ENCODE data around the gene FOXP4.

Gene FOXP4

DNA sequence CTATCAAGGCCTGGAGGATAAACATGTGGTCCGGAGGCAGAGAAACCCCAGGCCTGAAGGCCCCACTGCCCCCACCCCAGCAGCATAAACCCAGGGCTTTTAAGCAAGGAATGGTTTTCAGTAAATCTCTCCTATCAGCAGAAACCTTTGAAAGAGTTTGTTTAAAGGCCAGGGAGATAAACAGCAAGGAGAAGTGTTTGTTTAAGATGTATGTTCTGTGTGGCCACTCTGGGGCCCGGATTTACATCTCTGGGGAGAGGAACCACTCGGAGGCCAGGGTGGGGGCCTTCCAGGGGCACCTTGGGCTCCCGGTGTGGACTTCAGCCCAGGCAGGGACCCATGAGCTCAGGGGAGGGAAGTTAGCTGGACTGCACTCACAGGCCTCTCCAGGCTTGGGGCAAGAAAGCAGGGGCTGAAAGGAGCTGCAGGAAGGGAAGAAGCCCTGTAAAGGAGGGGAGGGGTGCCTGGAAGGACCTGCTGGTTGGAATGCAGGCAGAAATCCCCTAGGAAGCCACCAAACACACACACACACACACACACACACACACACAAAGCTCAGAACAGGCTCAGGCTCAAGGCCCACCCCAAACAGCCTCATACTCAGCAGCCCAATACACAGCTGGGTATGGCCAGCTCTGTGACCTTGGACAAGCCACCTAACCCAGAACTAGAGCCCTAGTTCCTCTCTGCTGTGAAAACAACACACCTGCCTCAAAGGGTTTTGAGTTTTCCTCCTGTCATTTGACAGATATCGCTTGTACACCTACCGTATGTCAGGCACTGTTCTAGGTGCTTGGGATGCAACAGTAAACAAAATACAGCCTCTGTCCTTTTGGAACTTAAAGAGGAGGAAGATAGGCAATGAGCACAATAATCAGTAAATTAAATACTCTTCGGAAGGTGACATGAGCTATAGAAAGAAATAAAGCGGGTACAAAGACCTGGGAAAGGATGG, 26.2 kb upstream of the FOXP4 start:
- DNase-seq (ENCODE audit: low read depth, low spot score), result no peak
- H3K27ac ChIP-seq, result no peak overlapping the region

DNA sequence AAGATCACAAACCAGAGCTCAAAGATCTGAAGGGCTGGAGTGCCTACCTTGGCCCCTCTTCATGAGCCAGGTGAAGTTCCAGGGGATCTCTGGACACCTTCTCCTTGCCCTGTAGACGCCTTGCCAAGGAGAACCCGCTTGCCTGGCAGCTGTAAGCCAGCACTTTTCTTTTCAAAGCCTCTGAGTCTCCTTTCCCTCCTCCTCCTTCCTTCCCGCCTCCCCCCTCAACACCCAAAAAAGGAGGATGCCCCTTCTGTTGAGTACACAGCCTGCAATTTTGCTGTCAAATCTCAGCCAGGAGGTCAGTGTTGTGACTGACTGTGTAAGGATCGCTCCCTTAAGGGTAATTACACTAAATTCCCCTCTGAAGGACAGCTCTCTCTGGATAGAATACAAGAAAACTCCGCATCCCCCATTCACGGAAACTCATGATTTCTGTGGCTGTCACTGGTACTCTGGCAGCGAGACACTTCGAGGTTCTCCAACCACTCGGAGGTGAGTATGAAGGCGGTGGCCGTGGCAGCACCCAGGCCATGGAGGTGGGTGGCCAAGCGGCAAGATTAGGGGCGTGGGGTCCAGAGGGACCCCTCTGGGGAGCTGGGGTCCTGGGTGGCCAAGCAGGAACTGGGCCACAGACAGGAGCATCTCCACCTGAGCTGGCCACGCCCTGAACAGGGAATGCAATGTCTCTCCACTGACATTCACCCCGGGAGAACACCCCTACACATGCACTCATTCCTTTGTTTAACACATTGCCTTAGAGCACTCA, 23.2 kb upstream of the FOXP4 start:
- H3K27ac ChIP-seq, result no peak overlapping the region
- DNase-seq (ENCODE audit: low read depth, low spot score), result no peak

DNA sequence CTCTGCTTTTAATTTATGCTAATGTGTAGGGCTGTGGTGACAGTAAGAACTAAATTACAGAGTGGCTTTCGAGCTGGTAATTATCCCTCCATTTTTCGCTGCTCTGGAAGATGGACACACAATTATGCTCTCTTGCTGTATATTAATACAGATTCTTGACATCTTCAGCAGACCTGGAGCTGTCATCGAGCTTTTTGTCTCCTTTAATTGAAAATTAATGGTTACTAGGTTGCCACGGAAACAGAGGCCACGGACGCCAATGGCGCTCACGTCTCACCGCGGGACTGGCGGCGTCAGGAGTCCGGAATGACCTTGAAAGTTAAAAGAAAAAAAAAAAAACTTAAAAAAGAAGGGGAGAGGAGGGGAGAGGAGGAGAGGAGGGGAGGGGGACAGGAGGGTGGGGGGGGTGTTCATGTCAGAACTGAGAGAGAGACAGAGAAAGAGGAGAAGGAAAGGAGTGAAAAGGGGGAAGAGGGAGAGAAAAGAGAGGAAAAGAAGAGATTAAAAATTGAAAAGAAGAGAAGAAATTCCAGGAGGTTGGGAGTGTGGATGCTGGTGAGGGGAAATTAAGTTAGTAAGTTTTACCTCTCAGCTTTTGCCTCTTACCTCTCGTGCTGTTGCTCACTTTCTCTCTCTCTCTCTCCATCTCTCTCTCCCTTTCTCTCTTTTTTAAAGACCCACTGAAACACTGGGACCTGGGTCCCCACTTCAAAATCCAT, 22.1 kb upstream of the FOXP4 start:
- H3K27ac ChIP-seq, result no peak overlapping the region
- no peak for DNase-seq (ENCODE audit: low read depth, low spot score)

DNA sequence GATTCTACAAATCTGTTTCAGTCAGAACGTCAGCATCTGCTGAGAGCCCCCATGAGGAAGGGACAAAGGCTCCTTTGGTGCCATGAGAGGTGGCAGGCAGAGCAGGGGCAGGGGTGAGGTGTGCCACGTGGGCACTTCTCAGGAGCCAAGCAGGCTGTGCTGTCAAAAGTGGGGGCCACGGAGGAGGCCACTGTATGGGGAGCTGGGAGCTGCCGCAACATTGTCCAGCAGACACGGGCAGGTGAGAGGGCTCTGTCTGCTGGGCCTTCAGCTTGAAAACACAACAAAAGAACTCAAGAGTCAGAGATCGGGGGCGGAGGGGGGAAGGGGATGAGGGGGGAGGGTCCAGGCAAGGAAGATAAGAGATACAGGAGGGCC, 21.6 kb upstream of the FOXP4 start:
- H3K27ac ChIP-seq, result no peak overlapping the region
- DNase-seq (ENCODE audit: low read depth, low spot score), result no peak

DNA sequence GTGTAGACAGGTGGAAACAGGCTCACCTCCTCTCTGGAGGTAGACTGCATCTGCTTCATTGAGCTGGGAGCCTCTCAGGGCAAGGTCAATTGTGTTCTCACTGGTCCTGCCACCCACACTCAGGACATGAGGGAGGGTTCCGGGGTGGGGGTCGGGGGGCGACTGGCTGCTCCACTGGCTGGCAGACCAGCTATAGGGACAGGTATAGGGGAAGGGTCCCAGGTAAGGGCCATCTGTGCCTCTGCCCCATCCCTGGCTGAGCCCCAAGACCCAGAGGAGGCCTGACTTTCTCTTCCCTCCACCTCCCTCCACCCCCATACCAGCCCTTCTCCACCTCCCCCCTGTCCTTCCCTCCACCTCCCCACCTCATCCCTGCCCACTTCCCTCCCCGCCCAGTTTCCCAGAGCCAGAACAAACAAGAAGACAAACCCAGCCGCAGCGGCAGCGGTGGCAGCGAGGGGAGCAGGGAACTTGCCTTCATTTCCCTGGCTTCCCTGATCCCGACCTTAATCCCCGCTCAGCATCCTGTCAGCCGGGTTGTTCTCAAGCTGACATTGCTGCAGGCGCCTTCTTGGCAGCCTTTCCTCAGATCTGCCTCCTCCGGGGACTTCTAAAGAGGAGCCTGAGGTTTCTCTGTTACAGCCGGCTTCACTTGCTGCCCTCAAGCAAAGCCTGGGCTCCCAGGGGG, 18.3 kb upstream of the FOXP4 start:
- DNase-seq (ENCODE audit: low read depth, low spot score), result no peak

DNA sequence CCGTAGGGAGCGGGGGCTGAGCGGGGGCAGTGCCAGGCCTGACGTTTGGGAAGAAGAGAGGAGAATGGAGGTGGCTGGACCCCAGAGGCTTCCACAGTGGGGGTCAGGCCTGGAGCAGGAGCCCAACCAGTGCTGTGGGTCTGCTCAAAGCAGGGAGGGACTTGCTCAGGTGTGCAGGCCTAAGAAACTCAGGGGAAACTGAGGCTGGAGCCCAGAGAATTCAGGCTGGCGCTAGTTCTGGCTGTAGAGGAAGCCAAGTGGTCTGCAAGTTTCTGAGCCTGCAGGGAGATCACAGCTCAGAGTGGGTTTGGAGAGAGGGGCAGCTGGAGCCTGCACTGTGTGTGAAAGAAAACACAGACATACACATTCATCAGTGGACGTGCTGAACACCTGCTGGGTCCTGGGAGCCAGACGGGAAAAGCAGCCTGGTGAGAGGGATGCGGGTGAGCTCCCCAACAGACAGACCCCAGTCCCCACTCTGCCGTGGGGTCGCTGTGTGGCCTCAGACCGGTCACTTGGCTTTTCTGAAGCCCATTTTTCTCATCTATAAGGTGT, 17.7 kb upstream of the FOXP4 start:
- H3K27ac ChIP-seq, result no peak overlapping the region
- DNase-seq (ENCODE audit: low read depth, low spot score), result no peak

More for the DNA sequence above, 18.3 kb upstream of the FOXP4 start:
- no peak overlapping the region for H3K27ac ChIP-seq

DNA sequence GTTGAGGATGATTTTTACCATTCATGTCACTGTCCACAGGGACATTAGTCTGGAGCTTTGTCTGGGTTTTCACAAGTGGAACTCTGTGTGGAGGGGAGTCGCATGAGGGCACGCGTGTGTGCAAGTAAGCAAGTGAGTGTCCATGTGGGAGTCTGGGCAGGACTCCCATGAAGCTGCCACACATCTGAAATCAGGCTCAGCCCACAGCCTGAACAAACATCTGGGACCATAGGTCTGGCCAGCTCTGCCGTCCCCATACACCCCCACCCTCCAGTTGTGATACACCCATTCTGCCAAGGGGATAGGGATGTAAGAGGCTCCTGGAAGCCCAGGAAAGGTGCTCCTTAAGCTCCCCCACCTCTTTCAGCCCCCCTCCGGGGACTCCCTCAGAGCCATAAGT, 17.1 kb upstream of the FOXP4 start:
- no peak overlapping the region for H3K27ac ChIP-seq
- DNase-seq (ENCODE audit: low read depth, low spot score), result no peak

DNA sequence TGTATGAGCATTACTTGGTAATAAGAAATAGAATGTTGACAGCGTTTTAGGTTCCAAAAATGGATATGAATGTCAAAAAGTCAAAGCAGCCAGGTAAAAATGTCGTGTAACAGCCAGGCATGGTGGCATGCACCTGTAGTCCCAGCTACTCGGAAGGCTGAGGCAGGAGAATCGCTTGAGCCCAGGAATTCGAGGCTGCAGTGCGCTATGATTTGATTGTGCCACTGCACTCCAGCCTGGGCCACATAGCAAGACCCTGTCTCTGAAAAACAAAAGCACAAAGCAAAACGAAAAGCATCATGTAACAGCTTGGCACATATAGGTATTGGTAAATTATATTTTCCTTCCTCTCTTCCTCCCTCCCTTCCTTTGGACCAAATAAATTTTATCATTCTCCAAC, 16.2 kb upstream of the FOXP4 start:
- DNase-seq (ENCODE audit: low read depth, low spot score), result no peak
- no peak overlapping the region for H3K27ac ChIP-seq

DNA sequence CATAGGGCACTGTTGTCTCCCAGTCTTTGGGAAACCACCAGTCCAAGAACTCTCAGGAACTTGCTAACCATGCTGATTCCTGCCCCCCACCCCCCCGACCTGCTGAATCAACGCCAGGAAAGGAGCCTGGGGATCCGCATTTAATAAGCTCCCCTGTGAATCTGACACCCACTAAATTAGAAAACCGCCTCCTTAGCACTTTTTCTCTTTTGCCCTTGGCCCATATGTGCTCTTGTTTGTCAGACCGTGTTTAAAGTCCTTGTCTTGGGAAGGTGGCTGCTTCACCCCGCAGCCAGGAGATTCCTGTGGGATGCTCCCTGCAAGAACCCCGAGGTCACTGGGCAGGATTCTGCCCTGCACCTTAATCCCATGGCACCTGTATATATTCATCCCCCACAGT, 15.7 kb upstream of the FOXP4 start:
- no peak overlapping the region for H3K27ac ChIP-seq
- DNase-seq (ENCODE audit: low read depth, low spot score), result no peak

DNA sequence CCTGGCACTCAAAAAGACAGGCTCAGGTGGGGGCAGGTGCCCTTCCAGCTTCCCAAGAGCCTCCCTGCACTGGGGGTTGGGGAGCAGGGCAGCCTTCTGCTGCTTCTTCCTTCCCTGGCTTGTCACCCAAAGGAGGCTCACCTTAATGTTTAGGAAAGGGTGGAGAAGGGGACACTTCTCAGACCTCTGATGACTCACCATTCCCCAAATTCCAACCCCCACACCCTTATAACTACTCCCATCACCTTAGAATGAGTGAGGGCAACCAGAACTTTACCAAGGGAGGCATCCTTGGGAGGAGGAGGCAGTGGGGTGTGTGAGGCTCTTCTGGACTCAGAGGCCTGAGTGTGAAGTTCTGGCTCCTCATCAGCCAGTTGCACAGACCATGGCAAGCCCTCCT, 15.2 kb upstream of the FOXP4 start:
- no peak overlapping the region for H3K27ac ChIP-seq
- DNase-seq (ENCODE audit: low read depth, low spot score), result no peak

DNA sequence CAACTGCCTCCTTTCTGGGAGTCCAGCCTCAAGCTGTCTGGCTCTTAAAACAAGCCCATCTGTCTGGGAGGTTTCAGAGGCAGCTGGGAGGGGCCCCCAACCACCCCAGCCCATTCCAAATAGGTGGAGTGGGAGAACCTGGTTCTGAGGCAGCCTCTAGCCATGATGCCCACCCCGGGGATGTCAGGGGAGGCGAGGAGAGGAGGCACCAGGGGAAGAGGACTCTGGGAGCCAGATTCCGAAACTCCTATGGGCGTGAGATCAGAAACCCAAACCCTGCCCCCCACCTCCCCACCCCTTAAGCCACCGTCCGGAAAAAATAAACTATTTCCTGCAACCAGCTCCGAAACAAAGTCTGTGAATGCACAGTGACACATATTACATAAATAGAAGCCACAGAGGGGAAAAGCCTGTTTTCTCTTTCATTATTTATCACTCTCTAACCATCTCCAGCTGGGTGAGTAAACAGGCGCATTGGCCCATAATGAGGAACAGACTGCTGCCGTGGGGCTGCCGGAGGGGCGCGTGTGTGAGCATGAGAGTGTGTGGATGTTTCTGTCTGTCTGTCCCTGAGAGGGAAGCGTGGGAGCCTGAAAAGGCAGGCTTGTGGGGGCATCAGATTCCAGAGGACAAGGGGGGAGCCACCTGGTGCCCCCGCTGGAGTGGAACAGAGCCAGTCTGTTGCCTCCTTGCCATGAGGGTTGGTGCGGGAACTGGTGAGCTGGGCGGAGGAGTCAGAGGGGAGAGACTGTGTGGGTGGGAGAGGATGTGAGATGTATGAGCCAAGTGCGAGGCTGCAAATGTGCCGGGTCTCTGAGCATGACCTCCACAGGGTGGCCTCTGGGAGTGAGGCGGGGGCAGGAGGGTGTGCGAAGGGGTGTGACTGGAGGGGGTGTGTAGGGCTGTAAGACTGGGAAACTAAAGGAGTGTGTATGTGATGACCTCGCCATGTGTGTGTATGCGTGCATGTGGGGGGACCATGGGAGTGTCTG, 14.3 kb upstream of the FOXP4 start:
- DNase-seq (ENCODE audit: low read depth, low spot score), result no peak

DNA sequence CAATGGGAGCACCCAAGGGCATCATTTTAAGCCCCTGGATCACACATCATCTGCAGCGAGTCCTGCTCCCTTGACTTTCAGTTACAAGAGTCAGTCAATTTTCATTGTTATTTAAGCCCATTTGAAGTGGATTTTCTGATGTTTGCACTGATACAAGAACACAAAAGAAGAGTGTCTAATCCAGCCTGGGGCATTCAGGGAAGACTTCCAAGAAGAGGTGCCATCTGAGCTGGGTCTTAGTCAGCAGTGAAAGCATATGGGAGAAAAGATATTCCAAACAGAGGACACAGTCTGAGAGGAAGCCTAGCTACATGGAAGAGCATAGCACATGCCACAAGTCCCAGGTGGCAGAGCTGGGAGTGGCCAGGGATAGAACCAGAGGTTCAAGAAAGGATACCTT, 10.4 kb upstream of the FOXP4 start:
- DNase-seq (ENCODE audit: low read depth, low spot score), result no peak
- H3K27ac ChIP-seq, result no peak overlapping the region

More for the DNA sequence above, 14.3 kb upstream of the FOXP4 start:
- H3K27ac ChIP-seq, result no peak overlapping the region

DNA sequence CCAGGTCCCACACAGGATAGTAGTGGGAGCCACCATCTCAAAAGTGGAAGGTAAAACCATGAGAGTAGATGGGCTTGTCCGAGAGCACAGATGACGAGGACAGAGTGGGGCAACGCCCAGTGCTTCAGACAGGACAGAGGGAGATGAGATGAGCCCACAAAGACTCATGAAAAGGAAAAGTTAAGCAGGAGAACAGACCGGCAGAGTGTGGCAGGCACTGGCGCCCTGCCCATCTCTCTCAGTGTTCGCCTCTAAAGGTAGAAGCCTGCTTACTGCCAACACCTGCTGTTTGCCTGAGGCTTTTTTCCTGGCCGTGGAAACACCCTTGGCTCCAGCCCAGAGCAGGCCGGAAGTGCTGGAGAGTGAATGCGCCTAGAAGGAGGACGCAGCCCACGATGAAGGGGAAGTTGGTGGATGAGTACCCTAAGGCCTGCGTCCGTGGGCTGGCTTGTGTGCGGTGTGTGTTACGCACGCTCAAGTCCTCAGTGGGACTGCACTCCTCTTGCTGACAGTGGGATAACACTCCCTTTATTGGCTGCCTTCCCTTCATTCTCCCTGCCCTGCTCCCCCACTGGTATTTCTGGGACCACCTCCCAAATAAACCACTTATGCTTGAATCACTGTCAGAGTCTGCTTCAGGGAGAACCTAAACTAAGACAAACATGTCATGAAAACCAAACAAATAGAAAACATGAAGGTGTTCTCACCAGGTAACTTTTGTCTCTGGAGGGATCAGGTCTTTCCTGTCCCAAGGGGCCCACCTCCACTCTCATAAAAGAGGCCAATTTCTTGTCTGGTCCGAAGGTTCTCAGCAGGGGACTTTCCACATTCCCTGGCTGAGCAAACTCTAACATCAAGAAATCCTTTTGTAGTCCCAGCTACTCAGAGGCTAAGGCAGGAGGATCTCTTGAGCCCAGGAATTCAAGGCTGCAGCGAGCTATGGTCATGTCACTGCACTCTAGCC, 9.1 kb upstream of the FOXP4 start:
- H3K27ac ChIP-seq, result no peak overlapping the region
- peak; percentile 48 for DNase-seq (ENCODE audit: low read depth, low spot score)

DNA sequence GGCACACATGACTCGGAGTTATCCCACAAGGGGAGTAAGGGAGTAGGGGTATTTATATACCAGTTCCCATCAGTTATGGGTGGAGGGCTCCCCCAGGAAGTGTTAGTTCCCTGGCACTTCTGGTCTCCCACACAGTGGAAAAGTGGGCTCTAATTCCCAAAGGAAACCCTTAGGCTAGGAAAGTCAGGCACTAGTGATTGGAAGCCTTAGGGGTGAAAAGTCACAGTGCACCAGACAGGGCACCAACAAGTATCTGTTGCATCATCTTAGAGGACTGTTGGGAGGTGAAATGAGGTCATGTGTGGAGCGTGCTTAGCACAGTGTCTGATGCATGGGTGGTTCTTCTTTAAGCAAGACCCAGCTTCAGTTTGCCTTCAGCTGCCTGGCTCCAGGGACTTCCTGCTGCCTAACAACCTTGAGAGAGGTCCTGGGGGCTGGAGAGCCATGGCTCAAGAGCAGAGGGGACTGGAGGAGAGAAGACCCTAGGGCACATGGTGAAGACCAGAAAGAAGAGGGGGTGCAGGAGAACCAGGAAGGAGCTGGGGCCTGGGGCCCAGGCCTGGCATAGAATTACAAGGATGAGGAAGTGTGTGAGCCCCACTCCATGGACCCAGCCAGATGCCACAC, 7.5 kb upstream of the FOXP4 start:
- no peak overlapping the region for H3K27ac ChIP-seq
- no peak for DNase-seq (ENCODE audit: low read depth, low spot score)

DNA sequence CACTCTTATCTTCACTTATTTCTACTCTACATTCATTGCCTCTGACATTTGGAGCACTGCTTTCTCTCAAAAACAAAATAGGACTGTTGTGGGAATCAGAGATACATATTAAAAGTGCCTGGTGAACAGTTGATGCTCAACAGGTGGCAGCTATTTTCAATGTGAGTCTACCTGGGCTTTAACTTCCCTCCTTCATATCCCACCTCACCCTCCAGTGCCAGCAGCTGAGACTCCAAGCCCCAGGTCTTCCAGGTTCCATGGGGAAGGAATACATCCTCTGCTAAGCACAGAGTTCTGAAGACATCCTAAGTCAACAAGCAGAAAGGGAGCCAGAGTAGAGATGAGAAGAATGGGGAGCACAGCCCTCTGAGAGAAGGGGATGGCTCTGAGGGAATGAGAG, 7.0 kb upstream of the FOXP4 start:
- no peak overlapping the region for H3K27ac ChIP-seq
- DNase-seq (ENCODE audit: low read depth, low spot score), result no peak

DNA sequence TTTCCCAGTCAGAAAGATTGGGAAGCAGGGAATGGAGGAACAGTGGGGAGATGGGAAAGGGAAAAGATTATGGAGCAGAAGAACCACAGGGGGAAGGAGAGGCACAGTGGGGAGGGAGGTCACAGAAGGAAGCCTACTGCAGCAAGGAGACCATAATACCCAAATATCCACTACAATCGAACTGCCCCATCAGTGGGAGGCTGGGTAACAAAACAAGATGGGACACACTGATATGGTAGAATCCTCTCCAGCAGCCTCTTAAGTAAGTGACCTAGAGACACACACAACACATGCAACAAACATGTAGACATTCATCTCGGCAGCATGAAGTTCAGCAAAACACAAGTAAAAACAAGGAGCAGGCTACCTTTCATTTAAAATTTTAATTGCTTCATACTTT, 4.8 kb upstream of the FOXP4 start:
- H3K27ac ChIP-seq, result no peak overlapping the region
- DNase-seq (ENCODE audit: low read depth, low spot score), result no peak

DNA sequence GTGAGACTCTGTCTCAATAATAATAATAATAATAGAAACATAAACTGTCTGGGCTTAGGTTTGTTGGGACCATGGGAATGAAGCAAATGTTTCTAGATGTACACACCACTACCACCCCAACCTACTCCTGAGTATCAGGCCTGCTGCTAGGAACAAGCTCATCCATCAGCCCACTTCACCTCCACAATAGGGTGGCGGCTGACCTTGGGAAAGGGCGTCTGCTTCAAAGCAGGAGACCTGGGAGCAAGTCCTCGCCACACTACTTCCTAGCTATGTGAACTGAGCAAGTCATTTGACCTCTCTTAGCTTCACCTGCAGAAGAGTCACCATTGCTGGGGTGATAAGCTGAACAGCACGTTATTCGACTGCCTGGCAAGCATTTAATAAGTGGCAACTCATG, 3.1 kb upstream of the FOXP4 start:
- DNase-seq (ENCODE audit: low read depth, low spot score), result no peak
- no peak overlapping the region for H3K27ac ChIP-seq
